ENCODE measurements around the gene MFAP2.

GRCh38 chr1:17014671-17015567 lies 34.5 kb upstream of the MFAP2 start:
- TF ChIP-seq TEAD4 (IDR thresholded peaks at IDR 0.05; ENCODE audit: low read depth, low read length) (no peak), SIN3A (conservative IDR thresholded peaks at IDR 0.05 in 1 of 2, IDR thresholded peaks at IDR 0.05 in 1 of 2; ENCODE audit: low read depth in 1 of 2, low read length in 2 of 2) (no peak), RFX5 (IDR thresholded peaks at IDR 0.05; ENCODE audit: borderline replicate concordance, low read depth, low read length) (no peak), TBP (IDR thresholded peaks at IDR 0.05; ENCODE audit: low read depth, low read length) (no peak), POLR2A (IDR thresholded peaks at IDR 0.05; ENCODE audit: control extremely low read depth in 1 of 2, low read depth in 2 of 2, low read length in 2 of 2) (no peak), CTCF (IDR thresholded peaks at IDR 0.05; ENCODE audit: control extremely low read depth in 1 of 3, insufficient read depth in 1 of 3, low read depth in 1 of 3, low read length in 3 of 3) (no peak), FOSL1 (IDR thresholded peaks at IDR 0.05; ENCODE audit: insufficient read depth, low read depth, low read length) (no peak), EP300 (IDR thresholded peaks at IDR 0.05; ENCODE audit: borderline replicate concordance in 1 of 2, low read depth in 2 of 2, low read length in 2 of 2) (no peak), CEBPB (IDR thresholded peaks at IDR 0.05; ENCODE audit: low read depth, low read length) (no peak)
